ENCODE results near the gene VSIG8.
A peak's percentile ranks its signal among the peaks of the same experiment; 100 is the strongest.

VSIG8 gene

DNA sequence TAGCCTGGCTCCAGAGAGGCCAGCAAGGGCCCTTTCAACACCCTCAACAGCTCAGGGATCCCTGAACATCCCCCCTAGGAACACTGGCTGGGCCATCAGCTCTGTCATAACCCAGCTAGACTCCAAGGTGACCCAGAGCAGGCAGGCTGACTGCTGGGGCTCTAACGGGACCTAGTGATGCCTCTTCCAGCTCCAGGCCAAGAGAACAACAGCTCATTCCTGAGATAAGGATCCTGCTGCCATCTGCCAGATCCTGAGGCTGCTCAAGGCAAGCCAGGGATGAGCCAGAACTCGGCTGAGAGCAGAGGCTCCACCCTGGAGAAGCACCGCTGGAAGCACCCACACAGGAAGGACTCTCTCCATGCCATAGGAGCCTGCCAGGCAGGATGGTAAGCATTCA lies 2.0 kb downstream of the VSIG8 start:
- H3K4me3 ChIP-seq (replicated peaks in 1 of 2; ENCODE audit: low read depth in 2 of 2, low read length in 2 of 2), result no peak overlapping the region
- DNase-seq (ENCODE audit: low read depth in 2 of 2), result peak in 1 of 2 donors; percentile 33
- TF ChIP-seq, protein P1, sequence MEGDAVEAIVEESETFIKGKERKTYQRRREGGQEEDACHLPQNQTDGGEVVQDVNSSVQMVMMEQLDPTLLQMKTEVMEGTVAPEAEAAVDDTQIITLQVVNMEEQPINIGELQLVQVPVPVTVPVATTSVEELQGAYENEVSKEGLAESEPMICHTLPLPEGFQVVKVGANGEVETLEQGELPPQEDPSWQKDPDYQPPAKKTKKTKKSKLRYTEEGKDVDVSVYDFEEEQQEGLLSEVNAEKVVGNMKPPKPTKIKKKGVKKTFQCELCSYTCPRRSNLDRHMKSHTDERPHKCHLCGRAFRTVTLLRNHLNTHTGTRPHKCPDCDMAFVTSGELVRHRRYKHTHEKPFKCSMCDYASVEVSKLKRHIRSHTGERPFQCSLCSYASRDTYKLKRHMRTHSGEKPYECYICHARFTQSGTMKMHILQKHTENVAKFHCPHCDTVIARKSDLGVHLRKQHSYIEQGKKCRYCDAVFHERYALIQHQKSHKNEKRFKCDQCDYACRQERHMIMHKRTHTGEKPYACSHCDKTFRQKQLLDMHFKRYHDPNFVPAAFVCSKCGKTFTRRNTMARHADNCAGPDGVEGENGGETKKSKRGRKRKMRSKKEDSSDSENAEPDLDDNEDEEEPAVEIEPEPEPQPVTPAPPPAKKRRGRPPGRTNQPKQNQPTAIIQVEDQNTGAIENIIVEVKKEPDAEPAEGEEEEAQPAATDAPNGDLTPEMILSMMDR (IDR thresholded peaks at IDR 0.05; ENCODE audit: low read depth, low read length), result no peak

DNA sequence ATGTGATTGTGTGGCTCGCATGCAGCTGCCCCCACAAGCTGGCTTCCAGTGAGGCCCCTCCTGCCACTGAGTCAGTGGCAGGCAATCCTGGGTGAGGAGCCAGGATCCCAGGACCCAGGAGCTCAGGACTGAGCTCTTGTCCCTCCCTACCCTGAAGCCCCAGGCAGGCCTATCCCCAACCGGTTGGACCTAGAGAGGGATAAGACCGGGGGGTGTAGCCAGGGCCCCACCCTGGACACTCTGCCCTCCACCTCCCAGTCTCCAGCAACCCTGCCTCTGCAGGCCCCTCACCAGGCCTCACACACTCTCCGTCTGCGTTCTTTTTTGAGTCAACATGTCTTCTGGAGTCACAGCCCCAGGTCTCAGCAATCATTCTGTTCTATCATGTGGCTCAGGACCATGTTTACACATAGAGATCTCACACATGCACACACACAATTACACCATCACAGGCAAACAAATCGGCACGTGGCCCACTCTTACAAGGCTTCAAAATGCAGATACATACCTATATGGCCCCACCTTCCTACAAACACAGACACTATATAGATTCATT lies 2.6 kb downstream of the VSIG8 start:
- DNase-seq (ENCODE audit: low read depth in 2 of 2), result no peak
- H3K4me3 ChIP-seq (replicated peaks in 1 of 2; ENCODE audit: low read depth in 2 of 2, low read length in 2 of 2), result no peak overlapping the region
- TF ChIP-seq, protein P1 (IDR thresholded peaks at IDR 0.05; ENCODE audit: low read depth, low read length), result no peak

DNA sequence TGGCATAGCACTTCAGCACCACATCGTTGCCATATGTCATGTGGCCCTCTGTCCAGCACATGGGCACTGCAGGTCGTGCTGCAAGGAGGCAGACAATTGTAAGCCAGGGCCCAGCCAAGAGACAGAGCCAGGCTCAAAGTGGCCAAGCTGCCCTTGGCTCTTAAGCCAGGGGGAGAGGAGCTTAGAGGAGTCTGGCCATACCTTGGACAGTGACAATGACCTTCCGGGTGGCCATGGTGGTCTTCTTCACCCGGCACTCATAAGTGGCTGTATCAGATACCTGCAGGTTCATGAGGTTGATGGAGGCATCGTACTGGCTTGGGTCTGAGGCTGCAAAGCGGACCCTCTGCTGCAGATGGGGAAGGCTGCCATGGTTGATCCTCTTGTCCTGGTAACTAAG lies 4.6 kb downstream of the VSIG8 start:
- no peak for DNase-seq (ENCODE audit: low read depth in 2 of 2)
- TF ChIP-seq, protein P1 (IDR thresholded peaks at IDR 0.05; ENCODE audit: low read depth, low read length), result no peak
- no peak overlapping the region for H3K4me3 ChIP-seq (replicated peaks in 1 of 2; ENCODE audit: low read depth in 2 of 2, low read length in 2 of 2)

- no peak for DNase-seq (ENCODE audit: low read depth in 2 of 2)
- TF ChIP-seq, protein P1 (IDR thresholded peaks at IDR 0.05; ENCODE audit: low read depth, low read length), result no peak
- H3K4me3 ChIP-seq (replicated peaks in 1 of 2; ENCODE audit: low read depth in 2 of 2, low read length in 2 of 2), result no peak overlapping the region
Observed at GRCh38 chr1:159856576-159856975, 5.9 kb downstream of the VSIG8 start.

- TF ChIP-seq, protein P1 (IDR thresholded peaks at IDR 0.05; ENCODE audit: low read depth, low read length), result no peak
- H3K4me3 ChIP-seq (replicated peaks in 1 of 2; ENCODE audit: low read depth in 2 of 2, low read length in 2 of 2), result peak overlapping the region in 1 of 2 donors; percentile 64
- DNase-seq (ENCODE audit: low read depth in 2 of 2), result no peak
Observed at GRCh38 chr1:159855709-159856108, 6.7 kb downstream of the VSIG8 start.

GRCh38 chr1:159854693-159855192 lies 7.7 kb downstream of the VSIG8 start:
- H3K4me3 ChIP-seq (replicated peaks in 1 of 2; ENCODE audit: low read depth in 2 of 2, low read length in 2 of 2), result peak overlapping the region; percentile 64 to 68
- DNase-seq (ENCODE audit: low read depth in 2 of 2), result peak; percentile 86 to 92
- TF ChIP-seq, protein P1 (IDR thresholded peaks at IDR 0.05; ENCODE audit: low read depth, low read length), result no peak

All from cardiac fibroblast (primary cell).